ENCODE measurements around the gene S100A1. TPM values are rescaled to one million over a fixed set of nuclear protein-coding genes. Genes with fewer than 3 reads are reported as not detected.

S100A1 gene
- total and polyA plus RNA-seq, 10 of the 15 experiments (the other 5 are each of a cell fraction or from before 2014, with no cell fraction given) = 0.13 to 0.29 TPM; not detected in 8

DNA sequence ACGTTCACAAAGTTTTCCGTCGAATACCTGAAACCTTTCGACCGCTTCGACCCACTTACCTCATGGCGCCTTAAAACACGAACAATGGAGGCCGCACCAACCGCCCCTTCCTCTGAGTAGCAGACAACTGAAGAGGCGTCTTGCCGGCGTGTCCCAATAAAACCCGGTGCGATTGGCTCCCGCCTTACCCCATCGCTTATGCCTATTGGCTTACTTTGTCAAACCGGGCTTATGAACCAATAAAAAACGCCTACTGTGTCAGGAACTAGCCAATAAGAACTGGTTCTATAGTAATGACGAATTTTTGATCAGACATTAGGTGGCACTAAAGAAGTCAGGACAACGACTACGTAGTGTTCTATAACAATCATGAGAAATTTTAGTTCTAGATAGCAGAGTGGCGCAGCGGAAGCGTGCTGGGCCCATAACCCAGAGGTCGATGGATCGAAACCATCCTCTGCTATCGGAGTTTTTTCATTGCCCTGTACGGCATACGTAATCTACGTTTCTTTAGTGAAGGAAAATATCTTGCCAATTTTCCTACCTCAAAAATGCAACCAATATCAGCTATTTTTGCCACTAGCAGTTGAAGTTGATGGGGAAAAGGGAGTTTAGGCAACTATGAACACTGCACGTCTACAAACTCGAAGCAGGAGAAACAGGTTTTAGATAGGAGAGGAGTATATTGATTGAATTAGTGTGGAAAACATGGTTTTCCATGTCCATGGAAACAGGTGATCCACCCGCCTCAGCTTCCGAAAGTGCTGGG is 42.8 kb downstream of the S100A1 start, which contains the start of gene ILF2 (continued):
- TF ChIP-seq, protein P1, sequence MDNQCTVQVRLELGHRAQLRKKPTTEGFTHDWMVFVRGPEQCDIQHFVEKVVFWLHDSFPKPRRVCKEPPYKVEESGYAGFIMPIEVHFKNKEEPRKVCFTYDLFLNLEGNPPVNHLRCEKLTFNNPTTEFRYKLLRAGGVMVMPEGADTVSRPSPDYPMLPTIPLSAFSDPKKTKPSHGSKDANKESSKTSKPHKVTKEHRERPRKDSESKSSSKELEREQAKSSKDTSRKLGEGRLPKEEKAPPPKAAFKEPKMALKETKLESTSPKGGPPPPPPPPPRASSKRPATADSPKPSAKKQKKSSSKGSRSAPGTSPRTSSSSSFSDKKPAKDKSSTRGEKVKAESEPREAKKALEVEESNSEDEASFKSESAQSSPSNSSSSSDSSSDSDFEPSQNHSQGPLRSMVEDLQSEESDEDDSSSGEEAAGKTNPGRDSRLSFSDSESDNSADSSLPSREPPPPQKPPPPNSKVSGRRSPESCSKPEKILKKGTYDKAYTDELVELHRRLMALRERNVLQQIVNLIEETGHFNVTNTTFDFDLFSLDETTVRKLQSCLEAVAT (IDR thresholded peaks at IDR 0.05) = peak; percentile 57; the same call in 1 of the 2 replicates
- peak; percentile 72 for TF ChIP-seq SMAD1 (IDR thresholded peaks at IDR 0.05; ENCODE audit: low read depth, partially characterized antibody)
- TF ChIP-seq SMC3 (IDR thresholded peaks at IDR 0.05; ENCODE audit: borderline replicate concordance, low read length) = no peak
- TF ChIP-seq, protein P2, sequence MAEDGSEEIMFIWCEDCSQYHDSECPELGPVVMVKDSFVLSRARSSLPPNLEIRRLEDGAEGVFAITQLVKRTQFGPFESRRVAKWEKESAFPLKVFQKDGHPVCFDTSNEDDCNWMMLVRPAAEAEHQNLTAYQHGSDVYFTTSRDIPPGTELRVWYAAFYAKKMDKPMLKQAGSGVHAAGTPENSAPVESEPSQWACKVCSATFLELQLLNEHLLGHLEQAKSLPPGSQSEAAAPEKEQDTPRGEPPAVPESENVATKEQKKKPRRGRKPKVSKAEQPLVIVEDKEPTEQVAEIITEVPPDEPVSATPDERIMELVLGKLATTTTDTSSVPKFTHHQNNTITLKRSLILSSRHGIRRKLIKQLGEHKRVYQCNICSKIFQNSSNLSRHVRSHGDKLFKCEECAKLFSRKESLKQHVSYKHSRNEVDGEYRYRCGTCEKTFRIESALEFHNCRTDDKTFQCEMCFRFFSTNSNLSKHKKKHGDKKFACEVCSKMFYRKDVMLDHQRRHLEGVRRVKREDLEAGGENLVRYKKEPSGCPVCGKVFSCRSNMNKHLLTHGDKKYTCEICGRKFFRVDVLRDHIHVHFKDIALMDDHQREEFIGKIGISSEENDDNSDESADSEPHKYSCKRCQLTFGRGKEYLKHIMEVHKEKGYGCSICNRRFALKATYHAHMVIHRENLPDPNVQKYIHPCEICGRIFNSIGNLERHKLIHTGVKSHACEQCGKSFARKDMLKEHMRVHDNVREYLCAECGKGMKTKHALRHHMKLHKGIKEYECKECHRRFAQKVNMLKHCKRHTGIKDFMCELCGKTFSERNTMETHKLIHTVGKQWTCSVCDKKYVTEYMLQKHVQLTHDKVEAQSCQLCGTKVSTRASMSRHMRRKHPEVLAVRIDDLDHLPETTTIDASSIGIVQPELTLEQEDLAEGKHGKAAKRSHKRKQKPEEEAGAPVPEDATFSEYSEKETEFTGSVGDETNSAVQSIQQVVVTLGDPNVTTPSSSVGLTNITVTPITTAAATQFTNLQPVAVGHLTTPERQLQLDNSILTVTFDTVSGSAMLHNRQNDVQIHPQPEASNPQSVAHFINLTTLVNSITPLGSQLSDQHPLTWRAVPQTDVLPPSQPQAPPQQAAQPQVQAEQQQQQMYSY (CRISPR knock-in tag; IDR thresholded peaks at IDR 0.05) = no peak
- TF ChIP-seq DPF2 (IDR thresholded peaks at IDR 0.05) = 0 out of 2 replicates have a peak, but pooled peaks have one; percentile 36
- no peak; the same call in 1 of the 2 replicates for TF ChIP-seq ZNF217 (IDR thresholded peaks at IDR 0.05)
- TF ChIP-seq JUNB (IDR thresholded peaks at IDR 0.05) = peak; percentile 8; the same call in 1 of the 2 replicates
- no peak for TF ChIP-seq SREBF1 (IDR thresholded peaks at IDR 0.05; ENCODE audit: low read length)
- TF ChIP-seq ASH2L (IDR thresholded peaks at IDR 0.05; ENCODE audit: borderline replicate concordance, low read depth) = no peak
- TF ChIP-seq, protein P3, sequence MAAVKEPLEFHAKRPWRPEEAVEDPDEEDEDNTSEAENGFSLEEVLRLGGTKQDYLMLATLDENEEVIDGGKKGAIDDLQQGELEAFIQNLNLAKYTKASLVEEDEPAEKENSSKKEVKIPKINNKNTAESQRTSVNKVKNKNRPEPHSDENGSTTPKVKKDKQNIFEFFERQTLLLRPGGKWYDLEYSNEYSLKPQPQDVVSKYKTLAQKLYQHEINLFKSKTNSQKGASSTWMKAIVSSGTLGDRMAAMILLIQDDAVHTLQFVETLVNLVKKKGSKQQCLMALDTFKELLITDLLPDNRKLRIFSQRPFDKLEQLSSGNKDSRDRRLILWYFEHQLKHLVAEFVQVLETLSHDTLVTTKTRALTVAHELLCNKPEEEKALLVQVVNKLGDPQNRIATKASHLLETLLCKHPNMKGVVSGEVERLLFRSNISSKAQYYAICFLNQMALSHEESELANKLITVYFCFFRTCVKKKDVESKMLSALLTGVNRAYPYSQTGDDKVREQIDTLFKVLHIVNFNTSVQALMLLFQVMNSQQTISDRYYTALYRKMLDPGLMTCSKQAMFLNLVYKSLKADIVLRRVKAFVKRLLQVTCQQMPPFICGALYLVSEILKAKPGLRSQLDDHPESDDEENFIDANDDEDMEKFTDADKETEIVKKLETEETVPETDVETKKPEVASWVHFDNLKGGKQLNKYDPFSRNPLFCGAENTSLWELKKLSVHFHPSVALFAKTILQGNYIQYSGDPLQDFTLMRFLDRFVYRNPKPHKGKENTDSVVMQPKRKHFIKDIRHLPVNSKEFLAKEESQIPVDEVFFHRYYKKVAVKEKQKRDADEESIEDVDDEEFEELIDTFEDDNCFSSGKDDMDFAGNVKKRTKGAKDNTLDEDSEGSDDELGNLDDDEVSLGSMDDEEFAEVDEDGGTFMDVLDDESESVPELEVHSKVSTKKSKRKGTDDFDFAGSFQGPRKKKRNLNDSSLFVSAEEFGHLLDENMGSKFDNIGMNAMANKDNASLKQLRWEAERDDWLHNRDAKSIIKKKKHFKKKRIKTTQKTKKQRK (IDR thresholded peaks at IDR 0.05; ENCODE audit: low read depth, low read length) = no peak
- no peak for TF ChIP-seq RAD21 (IDR thresholded peaks at IDR 0.05; ENCODE audit: insufficient read depth, low read depth, low read length)
- TF ChIP-seq CBFB (IDR thresholded peaks at IDR 0.05; ENCODE audit: low read depth) = peak; percentile 44; the same call in 1 of the 2 replicates
- TF ChIP-seq NRF1 (conservative IDR thresholded peaks at IDR 0.05; ENCODE audit: low read depth, low read length) = no peak
- TF ChIP-seq POLR2AphosphoS5 (IDR thresholded peaks at IDR 0.05; ENCODE audit: low read length) = peak; percentile 95
- no peak for TF ChIP-seq NR2C1 (IDR thresholded peaks at IDR 0.05)
- peak; percentile 94 for TF ChIP-seq POLR2A (IDR thresholded peaks at IDR 0.05; ENCODE audit: low read depth, low read length)
- TF ChIP-seq GATAD2B (conservative IDR thresholded peaks at IDR 0.05; ENCODE audit: low read depth) = peak; percentile 73; the same call in 1 of the 2 replicates
- TF ChIP-seq, protein P4, sequence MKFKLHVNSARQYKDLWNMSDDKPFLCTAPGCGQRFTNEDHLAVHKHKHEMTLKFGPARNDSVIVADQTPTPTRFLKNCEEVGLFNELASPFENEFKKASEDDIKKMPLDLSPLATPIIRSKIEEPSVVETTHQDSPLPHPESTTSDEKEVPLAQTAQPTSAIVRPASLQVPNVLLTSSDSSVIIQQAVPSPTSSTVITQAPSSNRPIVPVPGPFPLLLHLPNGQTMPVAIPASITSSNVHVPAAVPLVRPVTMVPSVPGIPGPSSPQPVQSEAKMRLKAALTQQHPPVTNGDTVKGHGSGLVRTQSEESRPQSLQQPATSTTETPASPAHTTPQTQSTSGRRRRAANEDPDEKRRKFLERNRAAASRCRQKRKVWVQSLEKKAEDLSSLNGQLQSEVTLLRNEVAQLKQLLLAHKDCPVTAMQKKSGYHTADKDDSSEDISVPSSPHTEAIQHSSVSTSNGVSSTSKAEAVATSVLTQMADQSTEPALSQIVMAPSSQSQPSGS (IDR thresholded peaks at IDR 0.05; ENCODE audit: low read length) = peak; percentile 87
- TF ChIP-seq YY1 (IDR thresholded peaks at IDR 0.05; ENCODE audit: low read depth, low read length) = peak; percentile 91
